ENCODE results near the gene RALGAPB. TPM values are rescaled to one million over a fixed set of nuclear protein-coding genes. Genes with fewer than 3 reads are reported as not detected.

RALGAPB gene
- total RNA-seq, 1 experiment from 2014 or later, result 24.0 TPM

GRCh38 chr20:38584099-38584763 is 111.6 kb downstream of the RALGAPB start:
- H2AFZ ChIP-seq (ENCODE audit: low read depth, low read length, poor library complexity, severe bottlenecking), result no peak overlapping the region
- BruUV-seq (replicated peaks), result no TSS peak
- no peak overlapping the region for H3K27ac ChIP-seq (ENCODE audit: low read depth, low read length)
- intact Hi-C loops (cut with micrococcal nuclease), result no loop called here
- H4K20me1 ChIP-seq (ENCODE audit: insufficient read depth), result no peaks in the 10 kb centered on the region
- H3K4me1 ChIP-seq (ENCODE audit: control insufficient read depth in 1 of 2, insufficient read depth in 2 of 2, low read length in 2 of 2), result no peaks in the 10 kb centered on the region
- H3K79me2 ChIP-seq (ENCODE audit: insufficient read depth, low read length), result no peaks in the 10 kb centered on the region
- ChIA-PET RAD21 (ENCODE audit: low non-redundant PET in 1 of 2, low total read pairs in 2 of 2, uncharacterized antibody in 2 of 2, unreplicated experiment in 2 of 2) (no interaction called here), POLR2A (no interaction called here), CTCF (no interaction called here)
- no peaks in the 10 kb centered on the region for H3K9me3 ChIP-seq (ENCODE audit: control insufficient read depth in 1 of 2, insufficient read depth in 1 of 2, low read depth in 1 of 2, low read length in 2 of 2)
- TF ChIP-seq YY1 (IDR thresholded peaks at IDR 0.05; ENCODE audit: extremely low read depth, insufficient replicate concordance, low read depth, low read length), result no peak
- no peak for TF ChIP-seq SIN3A (IDR thresholded peaks at IDR 0.05; ENCODE audit: low read depth)
- no peak for TF ChIP-seq ZNF274 (IDR thresholded peaks at IDR 0.05; ENCODE audit: low read depth, low read length)
- TF ChIP-seq CBX3 (IDR thresholded peaks at IDR 0.05; ENCODE audit: low read depth), result no peak
- no peak for TF ChIP-seq EZH2phosphoT487 (IDR thresholded peaks at IDR 0.05; ENCODE audit: borderline replicate concordance)
- no peak for TF ChIP-seq CTCF (IDR thresholded peaks at IDR 0.05 in 2 of 3, conservative IDR thresholded peaks at IDR 0.05 in 1 of 3; ENCODE audit: borderline replicate concordance in 1 of 3, insufficient read depth in 1 of 3, low read depth in 2 of 3, low read length in 2 of 3)
- TF ChIP-seq ELF1 (IDR thresholded peaks at IDR 0.05; ENCODE audit: borderline replicate concordance, low read depth), result no peak
- no peak for TF ChIP-seq POLR2A (IDR thresholded peaks at IDR 0.05; ENCODE audit: borderline replicate concordance, extremely low read depth, insufficient read depth, insufficient read length)
- TF ChIP-seq ZFX (IDR thresholded peaks at IDR 0.05), result no peak
- TF ChIP-seq SRF (IDR thresholded peaks at IDR 0.05; ENCODE audit: low read depth), result no peak
- no peak for TF ChIP-seq MAX (IDR thresholded peaks at IDR 0.05)
- TF ChIP-seq REST (IDR thresholded peaks at IDR 0.05; ENCODE audit: low read depth), result no peak
- no peak for TF ChIP-seq ZBTB33 (IDR thresholded peaks at IDR 0.05; ENCODE audit: extremely low read depth, insufficient replicate concordance, low read length)
- no peak for TF ChIP-seq CEBPB (IDR thresholded peaks at IDR 0.05; ENCODE audit: low read depth)
- TF ChIP-seq TCF7L2 (IDR thresholded peaks at IDR 0.05; ENCODE audit: borderline replicate concordance, extremely low read depth, insufficient read depth, insufficient read length), result no peak
- no peak for TF ChIP-seq POLR2AphosphoS5 (IDR thresholded peaks at IDR 0.05; ENCODE audit: low read depth, low read length)
- TF ChIP-seq JUND (IDR thresholded peaks at IDR 0.05), result no peak
- no peak for TF ChIP-seq EGR1 (IDR thresholded peaks at IDR 0.05; ENCODE audit: low read depth)
- no peak for TF ChIP-seq EZH2 (IDR thresholded peaks at IDR 0.05)
- no peak overlapping the region for H3K4me2 ChIP-seq (ENCODE audit: low read length)
- H3K9ac ChIP-seq (ENCODE audit: low read length), result no peak overlapping the region
- ATAC-seq (no peak), DNase-seq (ENCODE audit: low read depth, low spot score) (no peak)
- H3K27me3 ChIP-seq (ENCODE audit: insufficient read depth, low read length), result 0 out of 2 replicates have a peak, but pooled peaks cover 3% of the 10 kb centered on the region
- no peak overlapping the region for H3K4me3 ChIP-seq (replicated peaks in 1 of 2; ENCODE audit: low read depth in 1 of 2, low read length in 2 of 2)
- H3K36me3 ChIP-seq (ENCODE audit: control insufficient read depth in 1 of 2, insufficient read depth in 2 of 2, low read length in 2 of 2), result no peaks in the 10 kb centered on the region
- no peaks in the 10 kb centered on the region for H3K9me2 ChIP-seq (ENCODE audit: insufficient read depth)

Data from HCT116 (cell line).